Measurements from ENCODE around the gene ALDH3B2.
A peak's percentile ranks its signal among the peaks of the same experiment; 100 is the strongest.

ALDH3B2 gene

GRCh38 chr11:67695606-67696005 is 21.2 kb upstream of the ALDH3B2 start:
- H3K4me2 ChIP-seq (ENCODE audit: low read length), result no peak overlapping the region
- TF ChIP-seq EZH2phosphoT487 (IDR thresholded peaks at IDR 0.05; ENCODE audit: borderline replicate concordance, low read length), result no peak
- TF ChIP-seq, protein P1, sequence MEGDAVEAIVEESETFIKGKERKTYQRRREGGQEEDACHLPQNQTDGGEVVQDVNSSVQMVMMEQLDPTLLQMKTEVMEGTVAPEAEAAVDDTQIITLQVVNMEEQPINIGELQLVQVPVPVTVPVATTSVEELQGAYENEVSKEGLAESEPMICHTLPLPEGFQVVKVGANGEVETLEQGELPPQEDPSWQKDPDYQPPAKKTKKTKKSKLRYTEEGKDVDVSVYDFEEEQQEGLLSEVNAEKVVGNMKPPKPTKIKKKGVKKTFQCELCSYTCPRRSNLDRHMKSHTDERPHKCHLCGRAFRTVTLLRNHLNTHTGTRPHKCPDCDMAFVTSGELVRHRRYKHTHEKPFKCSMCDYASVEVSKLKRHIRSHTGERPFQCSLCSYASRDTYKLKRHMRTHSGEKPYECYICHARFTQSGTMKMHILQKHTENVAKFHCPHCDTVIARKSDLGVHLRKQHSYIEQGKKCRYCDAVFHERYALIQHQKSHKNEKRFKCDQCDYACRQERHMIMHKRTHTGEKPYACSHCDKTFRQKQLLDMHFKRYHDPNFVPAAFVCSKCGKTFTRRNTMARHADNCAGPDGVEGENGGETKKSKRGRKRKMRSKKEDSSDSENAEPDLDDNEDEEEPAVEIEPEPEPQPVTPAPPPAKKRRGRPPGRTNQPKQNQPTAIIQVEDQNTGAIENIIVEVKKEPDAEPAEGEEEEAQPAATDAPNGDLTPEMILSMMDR (IDR thresholded peaks at IDR 0.05; ENCODE audit: low read depth, low read length, poor library complexity, severe bottlenecking), result no peak

DNA sequence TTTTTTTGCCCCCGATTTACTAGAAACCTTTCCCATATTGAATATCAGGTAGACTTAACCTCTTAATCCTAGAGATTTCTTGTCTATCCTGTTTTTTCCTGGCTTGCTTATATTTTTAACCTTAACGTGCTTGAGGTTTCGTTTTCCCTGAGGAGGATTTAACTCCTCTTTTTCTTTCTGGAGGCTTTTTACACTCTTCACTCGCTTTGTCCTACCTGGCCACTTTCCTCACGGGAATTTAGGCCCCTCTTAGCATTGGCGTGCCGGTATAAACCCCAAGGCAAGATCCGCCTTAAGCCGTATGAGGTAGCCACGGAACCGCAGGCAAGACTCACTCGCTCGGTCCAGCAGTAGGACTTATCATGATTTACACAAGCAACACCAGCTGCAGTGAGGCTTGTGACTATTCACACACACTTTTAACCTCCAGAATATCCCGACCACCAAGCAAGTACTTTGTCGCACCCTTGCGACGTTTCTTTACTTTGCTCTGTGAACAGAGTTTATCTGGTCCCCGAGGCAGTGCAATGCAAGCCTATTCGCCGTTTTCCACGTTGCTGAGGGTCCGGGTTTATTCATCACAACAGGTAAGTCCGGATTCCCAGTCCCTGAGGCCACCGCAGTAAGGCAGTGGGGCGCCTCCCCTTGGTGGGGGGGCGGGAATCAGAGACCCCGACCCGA is 20.6 kb upstream of the ALDH3B2 start:
- H3K4me1 ChIP-seq (ENCODE audit: control insufficient read depth, low read length), result peaks cover 27% of the 10 kb centered on the region
- H3K36me3 ChIP-seq (ENCODE audit: control insufficient read depth, low read length), result no peaks in the 10 kb centered on the region
- H3K79me2 ChIP-seq (ENCODE audit: control insufficient read depth, low read length), result no peaks in the 10 kb centered on the region
- no peak overlapping the region for H3K4me2 ChIP-seq (ENCODE audit: low read length)
- H3K9me3 ChIP-seq (ENCODE audit: control insufficient read depth, insufficient read depth, low read length), result no peaks in the 10 kb centered on the region; the same call in 1 of the 2 replicates
- H3K27me3 ChIP-seq (ENCODE audit: control insufficient read depth, low read length), result no peaks in the 10 kb centered on the region
- no peaks in the 10 kb centered on the region for H4K20me1 ChIP-seq (ENCODE audit: control insufficient read depth, insufficient read depth, low read depth, low read length)
- 0 out of 2 replicates have a peak, but pooled peaks cover 3% of the 10 kb centered on the region for H3F3A ChIP-seq (ENCODE audit: control insufficient read depth, insufficient read depth)
- no peak overlapping the region for H3K4me3 ChIP-seq (ENCODE audit: low read length)
- no peaks in the 10 kb centered on the region for H3K9me2 ChIP-seq (replicated peaks; ENCODE audit: control insufficient read depth, low read length)
- no peak for TF ChIP-seq EZH2phosphoT487 (IDR thresholded peaks at IDR 0.05; ENCODE audit: borderline replicate concordance, low read length)
- TF ChIP-seq, protein P1 (IDR thresholded peaks at IDR 0.05; ENCODE audit: low read depth, low read length, poor library complexity, severe bottlenecking), result no peak
- no peak overlapping the region for H3K27ac ChIP-seq (ENCODE audit: low read depth, low read length)

More at GRCh38 chr11:67695606-67696005, 21.2 kb upstream of the ALDH3B2 start:
- Histone ChIP-seq H3F3A (ENCODE audit: control insufficient read depth, insufficient read depth) (0 out of 2 replicates have a peak, but pooled peaks cover 3% of the 10 kb centered on the region), H3K4me3 (ENCODE audit: low read length) (no peak overlapping the region), H3K9me3 (ENCODE audit: control insufficient read depth, insufficient read depth, low read length) (no peaks in the 10 kb centered on the region; the same call in 1 of the 2 replicates), H3K27me3 (ENCODE audit: control insufficient read depth, low read length) (no peaks in the 10 kb centered on the region), H3K27ac (ENCODE audit: low read depth, low read length) (no peak overlapping the region), H3K79me2 (ENCODE audit: control insufficient read depth, low read length) (no peaks in the 10 kb centered on the region), H3K36me3 (ENCODE audit: control insufficient read depth, low read length) (no peaks in the 10 kb centered on the region), H3K4me1 (ENCODE audit: control insufficient read depth, low read length) (peaks cover 21% of the 10 kb centered on the region), H4K20me1 (ENCODE audit: control insufficient read depth, insufficient read depth, low read depth, low read length) (no peaks in the 10 kb centered on the region), H3K9me2 (replicated peaks; ENCODE audit: control insufficient read depth, low read length) (no peaks in the 10 kb centered on the region)

- Histone ChIP-seq H3K4me1 (ENCODE audit: control insufficient read depth, low read length) (peaks cover 24% of the 10 kb centered on the region), H3K4me2 (ENCODE audit: low read length) (peak overlapping the region; percentile 33), H3F3A (ENCODE audit: control insufficient read depth, insufficient read depth) (0 out of 2 replicates have a peak, but pooled peaks cover 3% of the 10 kb centered on the region), H3K9me3 (ENCODE audit: control insufficient read depth, insufficient read depth, low read length) (no peaks in the 10 kb centered on the region), H3K36me3 (ENCODE audit: control insufficient read depth, low read length) (no peaks in the 10 kb centered on the region), H3K27ac (ENCODE audit: low read depth, low read length) (no peak overlapping the region), H3K9me2 (replicated peaks; ENCODE audit: control insufficient read depth, low read length) (no peaks in the 10 kb centered on the region), H3K79me2 (ENCODE audit: control insufficient read depth, low read length) (no peaks in the 10 kb centered on the region), H3K4me3 (ENCODE audit: low read length) (peak overlapping the region; percentile 0; the same call in 1 of the 2 replicates), H3K27me3 (ENCODE audit: control insufficient read depth, low read length) (no peaks in the 10 kb centered on the region), H4K20me1 (ENCODE audit: control insufficient read depth, insufficient read depth, low read depth, low read length) (no peaks in the 10 kb centered on the region)
- no peak for TF ChIP-seq EZH2phosphoT487 (IDR thresholded peaks at IDR 0.05; ENCODE audit: borderline replicate concordance, low read length)
- TF ChIP-seq, protein P1 (IDR thresholded peaks at IDR 0.05; ENCODE audit: low read depth, low read length, poor library complexity, severe bottlenecking), result peak; percentile 76
These were observed 16.7 kb upstream of the ALDH3B2 start for GRCh38 chr11:67691149-67691548.

All from DOHH2 (cell line).